ENCODE measurements around the gene UROC1.

Gene UROC1

GRCh38 chr3:126481808-126482502 is 35.6 kb downstream of the UROC1 start:
- FAIRE-seq (peak; percentile 52), DNase-seq (ENCODE audit: low spot score) (no peak)

- DNase-seq (ENCODE audit: low spot score), result no peak
- FAIRE-seq, result no peak
Measured at GRCh38 chr3:126480861-126481260, 36.7 kb downstream of the UROC1 start.

GRCh38 chr3:126480206-126480605 is 37.4 kb downstream of the UROC1 start:
- DNase-seq (ENCODE audit: low spot score) (no peak), FAIRE-seq (no peak)

GRCh38 chr3:126479642-126480041 is 37.9 kb downstream of the UROC1 start:
- DNase-seq (ENCODE audit: low spot score), result no peak
- no peak for FAIRE-seq

GRCh38 chr3:126478581-126479310 is 38.8 kb downstream of the UROC1 start:
- DNase-seq (ENCODE audit: low spot score) (no peak), FAIRE-seq (peak; percentile 13)

- FAIRE-seq (no peak), DNase-seq (ENCODE audit: low spot score) (no peak)
Measured at GRCh38 chr3:126477061-126477380, 40.6 kb downstream of the UROC1 start.

GRCh38 chr3:126476166-126477060 is 41.2 kb downstream of the UROC1 start:
- DNase-seq (ENCODE audit: low spot score) (no peak), FAIRE-seq (no peak)

GRCh38 chr3:126475413-126476114 is 42.0 kb downstream of the UROC1 start, which contains the start of gene ZXDC:
ZXDC (minus strand) TSS chr3:126475891; CDS start chr3:126475865, 26 bp downstream.
- peak; percentile 100 for FAIRE-seq
- DNase-seq (ENCODE audit: low spot score), result peak; percentile 100

GRCh38 chr3:126474498-126475412 is 42.8 kb downstream of the UROC1 start:
- FAIRE-seq (peak; percentile 83), DNase-seq (ENCODE audit: low spot score) (peak; percentile 64)

GRCh38 chr3:126473292-126474168 is 44.0 kb downstream of the UROC1 start:
- DNase-seq (ENCODE audit: low spot score), result peak; percentile 65
- FAIRE-seq, result no peak

- FAIRE-seq, result peak; percentile 90
- peak; percentile 78 for DNase-seq (ENCODE audit: low spot score)
Measured at GRCh38 chr3:126472277-126473006, 45.1 kb downstream of the UROC1 start.

- no peak for FAIRE-seq
- DNase-seq (ENCODE audit: low spot score), result no peak
Measured at GRCh38 chr3:126469479-126469878, 48.1 kb downstream of the UROC1 start.

- peak; percentile 44 for FAIRE-seq
Measured at GRCh38 chr3:126468028-126468891, 49.3 kb downstream of the UROC1 start.

GRCh38 chr3:126467611-126467955 is 50.0 kb downstream of the UROC1 start:
- no peak for DNase-seq (ENCODE audit: low spot score)
- no peak for FAIRE-seq

More at GRCh38 chr3:126468028-126468891, 49.3 kb downstream of the UROC1 start:
- DNase-seq (ENCODE audit: low spot score), result no peak

- DNase-seq (ENCODE audit: low spot score) (no peak), FAIRE-seq (no peak)
Measured at GRCh38 chr3:126466886-126467610, 50.5 kb downstream of the UROC1 start.

- no peak for DNase-seq (ENCODE audit: low spot score)
- no peak for FAIRE-seq
Measured at GRCh38 chr3:126465928-126466544, 51.5 kb downstream of the UROC1 start.

All from urothelium cell line (cell line).